NCI-H526 treated with DMSO at 0.1 percent for 48 hours (cell line): ENCODE data around the gene CTTNBP2.

Experiments
- DNase-seq: peaks from one replicate; lab custom pipeline; 2025; lab: John Stamatoyannopoulos, UW

Gene CTTNBP2

GRCh38 chr7:117873310-117874190, at the start of gene CTTNBP2:
Gene CTTNBP2, minus strand, starts transcription at chr7:117873441. Its CDS starts 26 bp downstream, at chr7:117873415.
- no peak for DNase-seq

GRCh38 chr7:117916309-117916708, 43.1 kb upstream of the CTTNBP2 start:
- DNase-seq = no peak

- no peak for DNase-seq
Measured at GRCh38 chr7:117912421-117912820, 39.2 kb upstream of the CTTNBP2 start.

GRCh38 chr7:117908031-117908795, 35.0 kb upstream of the CTTNBP2 start:
- DNase-seq = no peak

GRCh38 chr7:117907049-117907640, 33.9 kb upstream of the CTTNBP2 start:
- DNase-seq = no peak

GRCh38 chr7:117902314-117902889, 29.2 kb upstream of the CTTNBP2 start:
- DNase-seq = no peak

GRCh38 chr7:117901089-117901797, 28.0 kb upstream of the CTTNBP2 start:
- no peak for DNase-seq

GRCh38 chr7:117896339-117896738, 23.1 kb upstream of the CTTNBP2 start:
- DNase-seq = no peak

- DNase-seq = no peak
Measured at GRCh38 chr7:117895276-117895675, 22.0 kb upstream of the CTTNBP2 start.

- no peak for DNase-seq
Measured at GRCh38 chr7:117894037-117894436, 20.8 kb upstream of the CTTNBP2 start.

GRCh38 chr7:117892821-117893220, 19.6 kb upstream of the CTTNBP2 start:
- DNase-seq = no peak

- DNase-seq = no peak
Measured at GRCh38 chr7:117889611-117890010, 16.4 kb upstream of the CTTNBP2 start.

- no peak for DNase-seq
Measured at GRCh38 chr7:117888627-117889026, 15.4 kb upstream of the CTTNBP2 start.

- no peak for DNase-seq
Measured at GRCh38 chr7:117882594-117882993, 9.4 kb upstream of the CTTNBP2 start.

- DNase-seq = no peak
Measured at GRCh38 chr7:117876761-117877160, 3.5 kb upstream of the CTTNBP2 start.

- no peak for DNase-seq
Measured at GRCh38 chr7:117875566-117875965, 2.3 kb upstream of the CTTNBP2 start.

GRCh38 chr7:117874191-117874700, 1.0 kb upstream of the CTTNBP2 start:
- no peak for DNase-seq

- DNase-seq = no peak
Measured at GRCh38 chr7:117872561-117873309, 506 bp downstream of the CTTNBP2 start.

- DNase-seq = no peak
Measured at GRCh38 chr7:117871778-117872538, 1.3 kb downstream of the CTTNBP2 start.

- no peak for DNase-seq
Measured at GRCh38 chr7:117871401-117871777, 1.9 kb downstream of the CTTNBP2 start.
